ENCODE results near the gene MAJIN.

DNA sequence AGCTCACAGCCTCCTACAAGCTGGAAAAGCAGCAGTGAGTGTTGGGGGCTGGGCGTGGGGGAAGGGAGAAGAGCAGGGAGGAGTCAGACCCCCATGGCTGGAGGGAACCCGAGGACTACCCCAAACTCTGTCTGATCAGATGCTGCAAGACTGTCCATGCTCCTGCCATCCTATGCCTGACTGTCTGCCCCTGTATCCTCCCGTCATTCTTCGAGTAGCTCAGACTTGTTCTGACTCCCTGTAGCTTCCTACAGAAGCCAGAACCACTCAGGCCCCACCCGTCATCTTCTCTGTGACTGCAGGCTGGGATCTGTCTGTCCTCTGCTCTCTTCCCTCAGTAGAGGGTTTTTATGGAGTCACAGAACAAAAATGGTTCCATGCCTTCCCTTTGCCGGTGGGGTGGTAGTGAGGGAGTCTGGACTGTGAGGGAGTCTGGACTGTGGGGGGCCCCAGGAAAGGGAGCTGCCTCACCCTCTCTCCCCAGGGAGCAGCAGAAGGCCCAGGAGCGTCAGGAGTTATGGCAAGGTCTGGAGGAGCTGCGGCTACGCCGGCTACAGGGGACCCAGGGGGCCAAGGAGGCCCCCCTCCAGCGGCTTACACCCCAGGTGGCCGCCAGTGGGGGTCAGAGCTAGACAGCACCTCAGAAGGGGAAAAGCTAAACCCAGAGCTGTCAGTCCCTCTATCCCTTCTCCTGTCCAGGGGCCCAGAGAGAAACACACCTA is 38.5 kb downstream of the MAJIN start:
- TF ChIP-seq POLR2AphosphoS5 (IDR thresholded peaks at IDR 0.05; ENCODE audit: low read depth, low read length) = no peak
- no peak for TF ChIP-seq POLR2A (IDR thresholded peaks at IDR 0.05; ENCODE audit: low read depth, low read length)
